ENCODE data around the gene ZFYVE28. TPM values are rescaled to one million over a fixed set of nuclear protein-coding genes. Genes with fewer than 3 reads are reported as not detected.

ZFYVE28 gene
- polyA plus RNA-seq, 1 of the 3 experiments (the other 2 are of a cell fraction), result 3.2 TPM

- no peak overlapping the region for H2AFZ ChIP-seq (ENCODE audit: low read depth)
- no peak overlapping the region for H3K4me3 ChIP-seq (ENCODE audit: low read depth in 2 of 2, low read length in 1 of 2)
- no peak for TF ChIP-seq TAF1 (IDR thresholded peaks at IDR 0.05; ENCODE audit: borderline replicate concordance, low read depth, low read length)
- TF ChIP-seq REST (IDR thresholded peaks at IDR 0.05; ENCODE audit: low read depth, low read length), result no peak
- no peak overlapping the region for H3K27ac ChIP-seq (ENCODE audit: low read depth in 2 of 2, low read length in 1 of 2)
- H3K4me2 ChIP-seq, result no peak overlapping the region
- H4K20me1 ChIP-seq (ENCODE audit: insufficient read depth), result no peaks in the 10 kb centered on the region
- H3K79me2 ChIP-seq (ENCODE audit: insufficient read depth), result no peaks in the 10 kb centered on the region
- H3K27me3 ChIP-seq (ENCODE audit: insufficient read depth), result no peaks in the 10 kb centered on the region
- H3K9me3 ChIP-seq, result no peaks in the 10 kb centered on the region
- H3K36me3 ChIP-seq (replicated peaks in 1 of 2; ENCODE audit: control insufficient read depth in 1 of 2, insufficient read depth in 2 of 2, low read length in 1 of 2), result no peaks in the 10 kb centered on the region
- H3K9ac ChIP-seq, result no peak overlapping the region
- WGBS (ENCODE audit: low lambda C conversion rate), result 92% methylated on average over 9 of the region's 9 CpGs
- ChIA-PET CTCF (no interaction called here), POLR2A (no interaction called here)
- no peaks in the 10 kb centered on the region for H3F3A ChIP-seq (replicated peaks; ENCODE audit: insufficient read depth)
- no peak for DNase-seq
- no peaks in the 10 kb centered on the region for H3K9me2 ChIP-seq
- peaks cover 0 to 29% of the 10 kb centered on the region in 2 experiments; a peak in 1 of 4 replicates for H3K4me1 ChIP-seq (ENCODE audit: control insufficient read depth in 1 of 2, insufficient read depth in 2 of 2, low read depth in 1 of 2, low read length in 1 of 2)
Measured at GRCh38 chr4:2277956-2278355, 140.5 kb downstream of the ZFYVE28 start.

GRCh38 chr4:2276581-2277325 is 141.7 kb downstream of the ZFYVE28 start:
- Histone ChIP-seq H3K9ac (no peak overlapping the region), H3K79me2 (ENCODE audit: insufficient read depth) (no peaks in the 10 kb centered on the region), H3K27me3 (ENCODE audit: insufficient read depth) (no peaks in the 10 kb centered on the region), H3K27ac (ENCODE audit: low read depth in 2 of 2, low read length in 1 of 2) (no peak overlapping the region), H3K36me3 (replicated peaks in 1 of 2; ENCODE audit: control insufficient read depth in 1 of 2, insufficient read depth in 2 of 2, low read length in 1 of 2) (no peaks in the 10 kb centered on the region), H3K4me1 (ENCODE audit: control insufficient read depth in 1 of 2, insufficient read depth in 2 of 2, low read depth in 1 of 2, low read length in 1 of 2) (peaks cover 0 to 30% of the 10 kb centered on the region in 2 experiments; a peak in 1 of 4 replicates), H3K9me2 (no peaks in the 10 kb centered on the region), H3K4me3 (ENCODE audit: low read depth in 2 of 2, low read length in 1 of 2) (no peak overlapping the region), H4K20me1 (ENCODE audit: insufficient read depth) (no peaks in the 10 kb centered on the region), H2AFZ (ENCODE audit: low read depth) (no peak overlapping the region), H3F3A (replicated peaks; ENCODE audit: insufficient read depth) (no peaks in the 10 kb centered on the region), H3K4me2 (no peak overlapping the region), H3K9me3 (no peaks in the 10 kb centered on the region)
- TF ChIP-seq, protein P1, sequence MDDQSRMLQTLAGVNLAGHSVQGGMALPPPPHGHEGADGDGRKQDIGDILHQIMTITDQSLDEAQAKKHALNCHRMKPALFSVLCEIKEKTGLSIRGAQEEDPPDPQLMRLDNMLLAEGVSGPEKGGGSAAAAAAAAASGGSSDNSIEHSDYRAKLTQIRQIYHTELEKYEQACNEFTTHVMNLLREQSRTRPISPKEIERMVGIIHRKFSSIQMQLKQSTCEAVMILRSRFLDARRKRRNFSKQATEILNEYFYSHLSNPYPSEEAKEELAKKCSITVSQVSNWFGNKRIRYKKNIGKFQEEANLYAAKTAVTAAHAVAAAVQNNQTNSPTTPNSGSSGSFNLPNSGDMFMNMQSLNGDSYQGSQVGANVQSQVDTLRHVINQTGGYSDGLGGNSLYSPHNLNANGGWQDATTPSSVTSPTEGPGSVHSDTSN (IDR thresholded peaks at IDR 0.05), result no peak
- TF ChIP-seq YY1 (IDR thresholded peaks at IDR 0.05; ENCODE audit: low read depth) (no peak), USF2 (IDR thresholded peaks at IDR 0.05; ENCODE audit: borderline replicate concordance, low read depth, low read length) (no peak), NFIC (IDR thresholded peaks at IDR 0.05; ENCODE audit: borderline replicate concordance) (no peak), JUND (IDR thresholded peaks at IDR 0.05) (no peak), TCF12 (IDR thresholded peaks at IDR 0.05) (no peak), FOSL2 (IDR thresholded peaks at IDR 0.05; ENCODE audit: borderline replicate concordance, low read depth) (no peak), NRF1 (IDR thresholded peaks at IDR 0.05; ENCODE audit: low read depth, low read length) (no peak), MXI1 (IDR thresholded peaks at IDR 0.05; ENCODE audit: low read depth, low read length) (no peak), TEAD4 (IDR thresholded peaks at IDR 0.05; ENCODE audit: borderline replicate concordance, insufficient read depth) (no peak), CTCF (IDR thresholded peaks at IDR 0.05) (no peak), EZH2phosphoT487 (IDR thresholded peaks at IDR 0.05; ENCODE audit: borderline replicate concordance, low read depth) (no peak), MEF2A (IDR thresholded peaks at IDR 0.05; ENCODE audit: borderline replicate concordance, low read depth) (no peak), USF1 (IDR thresholded peaks at IDR 0.05; ENCODE audit: borderline replicate concordance, low read depth) (no peak), RFX5 (IDR thresholded peaks at IDR 0.05; ENCODE audit: low read length) (no peak), RXRA (IDR thresholded peaks at IDR 0.05; ENCODE audit: borderline replicate concordance, low read depth) (no peak)
- 90% methylated on average over 30 of the region's 30 CpGs for WGBS (ENCODE audit: low lambda C conversion rate)
- no peak for DNase-seq
- CTCF ChIA-PET, result no interaction called here
- POLR2A ChIA-PET, result no interaction called here

All from SK-N-SH (cell line).